ENCODE measurements around the gene KCNH5.

The KCNH5 gene

GRCh38 chr14:62743560-62743959 lies 301.7 kb downstream of the KCNH5 start:
- H3K4me3 ChIP-seq (ENCODE audit: low read depth, low read length): no peak overlapping the region
- no peak for TF ChIP-seq CTCF (conservative IDR thresholded peaks at IDR 0.05; ENCODE audit: low read depth, low read length)
- DNase-seq (ENCODE audit: low read depth): no peak

DNA sequence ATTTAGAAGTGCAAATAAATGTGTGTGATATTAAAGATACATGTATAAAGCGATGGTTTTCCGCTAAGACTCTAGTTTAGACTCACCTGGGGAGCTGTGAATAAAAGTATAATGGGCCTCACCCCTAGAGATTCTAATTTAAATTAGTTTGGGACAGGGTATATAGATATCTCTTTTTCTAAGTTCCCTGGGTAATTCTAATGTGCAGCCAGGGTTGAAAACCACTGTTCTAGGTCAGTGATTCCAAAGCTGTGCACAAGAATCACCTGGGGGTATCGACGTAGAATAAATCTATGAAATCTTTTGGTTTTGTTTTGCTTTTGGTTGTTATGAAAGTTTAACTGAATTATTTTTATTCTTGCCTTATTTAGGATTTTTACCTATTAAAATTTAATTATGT lies 302.1 kb downstream of the KCNH5 start:
- TF ChIP-seq CTCF (conservative IDR thresholded peaks at IDR 0.05; ENCODE audit: low read depth, low read length): no peak
- H3K4me3 ChIP-seq (ENCODE audit: low read depth, low read length): no peak overlapping the region
- no peak for DNase-seq (ENCODE audit: low read depth)

DNA sequence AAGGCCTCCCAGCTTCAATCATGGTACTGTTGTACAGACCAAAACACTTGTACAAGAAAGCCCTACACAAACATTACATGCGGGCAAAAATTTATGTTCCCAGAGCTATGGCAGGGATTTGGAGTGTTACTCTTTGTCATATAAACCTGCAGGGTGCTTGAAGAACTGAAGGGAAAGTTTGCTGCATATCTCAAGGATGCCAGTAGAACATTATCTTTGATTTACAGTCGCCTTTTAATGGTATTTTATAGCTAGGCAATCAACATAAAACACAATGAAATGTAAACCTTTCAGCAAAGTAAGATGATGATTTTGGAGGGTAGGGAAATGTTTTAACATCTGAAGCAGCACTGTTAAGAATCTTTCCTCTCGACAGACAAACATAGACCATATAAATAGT lies 305.6 kb downstream of the KCNH5 start:
- DNase-seq (ENCODE audit: low read depth): no peak
- no peak overlapping the region for H3K4me3 ChIP-seq (ENCODE audit: low read depth, low read length)
- TF ChIP-seq CTCF (conservative IDR thresholded peaks at IDR 0.05; ENCODE audit: low read depth, low read length): no peak

DNA sequence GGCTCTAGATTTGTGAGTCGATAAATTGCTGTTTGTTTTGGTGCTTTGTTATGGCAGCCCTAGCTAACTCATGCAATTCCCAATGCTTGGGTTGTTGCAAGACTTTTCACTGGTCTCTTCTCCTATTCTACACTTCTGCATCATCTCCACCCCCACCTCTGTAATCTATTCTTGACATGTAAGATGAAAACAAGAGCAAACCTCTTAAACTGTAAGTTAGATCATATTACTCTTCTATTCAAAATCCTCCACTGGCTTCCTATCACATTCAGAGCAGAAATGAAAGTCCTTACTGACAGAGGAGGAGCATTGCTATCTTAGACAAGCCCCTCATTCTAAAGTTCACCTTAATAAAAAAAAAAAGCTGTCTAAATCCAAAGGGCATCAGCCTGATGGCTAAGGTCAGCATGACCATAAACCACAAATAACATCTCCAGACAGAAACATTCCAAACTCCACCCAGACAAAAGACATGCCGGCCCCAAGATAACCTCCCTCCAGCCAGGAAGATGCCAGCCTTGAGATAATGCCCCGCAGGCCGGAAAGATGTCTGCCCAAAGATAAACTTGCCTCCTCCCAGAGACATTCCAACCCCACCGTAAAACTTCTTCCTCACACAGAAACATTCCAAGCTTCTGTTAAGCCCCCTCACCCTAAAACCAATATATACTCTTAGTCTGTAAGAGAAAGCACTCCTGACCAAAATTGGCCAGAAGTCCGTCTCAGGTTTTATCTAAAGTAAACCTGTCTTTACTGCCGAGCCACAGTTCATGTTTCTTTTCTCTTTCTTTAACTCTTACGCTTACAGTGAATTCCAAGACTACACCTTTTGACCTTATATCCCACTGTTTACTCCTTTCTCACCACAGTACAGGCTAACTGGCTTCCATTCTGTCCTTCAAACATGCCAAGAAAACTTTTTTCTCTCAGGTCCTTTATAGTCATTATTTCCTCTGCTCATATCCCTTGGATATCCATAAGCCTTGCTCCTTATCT lies 308.9 kb downstream of the KCNH5 start:
- no peak overlapping the region for H3K4me3 ChIP-seq (ENCODE audit: low read depth, low read length)
- no peak for DNase-seq (ENCODE audit: low read depth)
- TF ChIP-seq CTCF (conservative IDR thresholded peaks at IDR 0.05; ENCODE audit: low read depth, low read length): no peak

GRCh38 chr14:62734831-62735230 lies 310.4 kb downstream of the KCNH5 start:
- H3K4me3 ChIP-seq (ENCODE audit: low read depth, low read length): no peak overlapping the region
- no peak for TF ChIP-seq CTCF (conservative IDR thresholded peaks at IDR 0.05; ENCODE audit: low read depth, low read length)
- DNase-seq (ENCODE audit: low read depth): no peak

GRCh38 chr14:62722406-62722805 lies 322.9 kb downstream of the KCNH5 start:
- no peak overlapping the region for H3K4me3 ChIP-seq (ENCODE audit: low read depth, low read length)
- no peak for DNase-seq (ENCODE audit: low read depth)

More at GRCh38 chr14:62722406-62722805, 322.9 kb downstream of the KCNH5 start:
- no peak for TF ChIP-seq CTCF (conservative IDR thresholded peaks at IDR 0.05; ENCODE audit: low read depth, low read length)
